ENCODE measurements around the gene RSPH10B.
"Not testable (repeated sequence)": the region's sequence is repeated elsewhere in the genome, so short reads cannot be mapped to it uniquely, and the experiment has no call there.

GRCh38 chr7:5930290-5930689, 40.2 kb downstream of the RSPH10B start:
- TF ChIP-seq POLR2A (IDR thresholded peaks at IDR 0.05), result not testable (repeated sequence)
- TF ChIP-seq, protein P1, sequence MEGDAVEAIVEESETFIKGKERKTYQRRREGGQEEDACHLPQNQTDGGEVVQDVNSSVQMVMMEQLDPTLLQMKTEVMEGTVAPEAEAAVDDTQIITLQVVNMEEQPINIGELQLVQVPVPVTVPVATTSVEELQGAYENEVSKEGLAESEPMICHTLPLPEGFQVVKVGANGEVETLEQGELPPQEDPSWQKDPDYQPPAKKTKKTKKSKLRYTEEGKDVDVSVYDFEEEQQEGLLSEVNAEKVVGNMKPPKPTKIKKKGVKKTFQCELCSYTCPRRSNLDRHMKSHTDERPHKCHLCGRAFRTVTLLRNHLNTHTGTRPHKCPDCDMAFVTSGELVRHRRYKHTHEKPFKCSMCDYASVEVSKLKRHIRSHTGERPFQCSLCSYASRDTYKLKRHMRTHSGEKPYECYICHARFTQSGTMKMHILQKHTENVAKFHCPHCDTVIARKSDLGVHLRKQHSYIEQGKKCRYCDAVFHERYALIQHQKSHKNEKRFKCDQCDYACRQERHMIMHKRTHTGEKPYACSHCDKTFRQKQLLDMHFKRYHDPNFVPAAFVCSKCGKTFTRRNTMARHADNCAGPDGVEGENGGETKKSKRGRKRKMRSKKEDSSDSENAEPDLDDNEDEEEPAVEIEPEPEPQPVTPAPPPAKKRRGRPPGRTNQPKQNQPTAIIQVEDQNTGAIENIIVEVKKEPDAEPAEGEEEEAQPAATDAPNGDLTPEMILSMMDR (IDR thresholded peaks at IDR 0.05), result not testable (repeated sequence)
